CD4-positive, alpha-beta T cell (primary cell): Measurements from ENCODE around the gene KCNJ15. TPM values are rescaled to one million over a fixed set of nuclear protein-coding genes. Genes with fewer than 3 reads are reported as not detected.

Source experiments
- ATAC-seq: fragments of 200-7000 bp; cut with Tn5 transposase; one replicate; pipeline ENCODE4 v1.10.0; 2022; ENCODE audit warnings: mild to moderate bottlenecking; ENCODE audit not compliant: poor library complexity
- CTCF ChIA-PET: fragments of 350-600 bp; sonication (Branson Sonifier 250); formaldehyde crosslinking; loops from one replicate; lab custom pipeline; 2021; ENCODE audit warnings: antibody characterized with exemption, inconsistent platforms; lab: Charles Lee
- POLR2A ChIA-PET: fragments of 350-600 bp; sonication (Branson Sonifier 250); formaldehyde crosslinking; loops from one replicate; lab custom pipeline; 2021; ENCODE audit warnings: antibody characterized with exemption, inconsistent platforms; lab: Charles Lee
- DNase-seq, 14 experiments: peaks; one replicate each; pipeline ENCODE4 v3.0.0-alpha.2; 2013 to 2020; ENCODE audit warnings: mixed read lengths in 2 of 14
- H3K27ac ChIP-seq, 2 donors: one replicate each; pipeline versions ENCODE4 v1.5.1 to v1.7.0; 2013; ENCODE audit warnings: low read length in 2 of 2, low read depth in 1 of 2, mild to moderate bottlenecking in 1 of 2
- H3K27me3 ChIP-seq, 2 experiments: 1 replicate in 1 of 2; 2 replicates in 1 of 2; pipeline versions ENCODE4 v1.6.1 to v1.7.0; 2013; ENCODE audit warnings: low read length in 2 of 2, control low read depth in 1 of 2, mild to moderate bottlenecking in 1 of 2, moderate library complexity in 1 of 2; ENCODE audit not compliant: insufficient read depth in 2 of 2, control insufficient read depth in 1 of 2
- H3K36me3 ChIP-seq: one replicate; pipeline ENCODE4 v1.6.1; 2013; ENCODE audit warnings: low read length, control low read depth; ENCODE audit not compliant: insufficient read depth
- H3K4me1 ChIP-seq: one replicate; pipeline ENCODE4 v1.6.1; 2013; ENCODE audit warnings: low read length, control low read depth; ENCODE audit not compliant: insufficient read depth
- H3K4me3 ChIP-seq: one replicate; pipeline ENCODE4 v1.5.1; 2013; ENCODE audit warnings: mild to moderate bottlenecking, low read length, moderate library complexity
- H3K9me3 ChIP-seq, 2 experiments: 1 replicate in 1 of 2; 2 replicates in 1 of 2; pipeline versions ENCODE4 v1.6.1 to v1.7.0; 2013; ENCODE audit warnings: low read length in 2 of 2, mild to moderate bottlenecking in 2 of 2, control low read depth in 1 of 2, moderate library complexity in 1 of 2; ENCODE audit not compliant: control insufficient read depth in 1 of 2, insufficient read depth in 1 of 2
- H3K27ac Mint-ChIP-seq: one replicate; pipeline ENCODE4 v1.8.0; 2020; ENCODE audit warnings: mixed read lengths
- H3K27me3 Mint-ChIP-seq: one replicate; pipeline ENCODE4 v1.8.0; 2021; ENCODE audit warnings: mixed read lengths
- H3K36me3 Mint-ChIP-seq: one replicate; pipeline ENCODE4 v1.8.0; 2021; ENCODE audit warnings: low read depth, mixed read lengths
- H3K4me1 Mint-ChIP-seq: one replicate; pipeline ENCODE4 v1.8.0; 2021; ENCODE audit warnings: low read depth, mixed read lengths
- H3K4me3 Mint-ChIP-seq: one replicate; pipeline ENCODE4 v1.8.0; 2020; ENCODE audit warnings: mild to moderate bottlenecking, mixed read lengths
- H3K9me3 Mint-ChIP-seq: one replicate; pipeline ENCODE4 v1.8.0; 2020; ENCODE audit warnings: mixed read lengths
- intact Hi-C, 2 experiments: fragments of 100-400 bp; cut with DNase I in 1 of 2; cut with micrococcal nuclease in 1 of 2; formaldehyde crosslinking; loops; one replicate each; pipeline versions ENCODE4 v1.15.1 to v1.9.0; 2023 to 2025; cut with DNase I, micrococcal nuclease
- total RNA-seq, 174 experiments: library from RNA in 2 of 174; stranded (reverse) in 2 of 174; gene quantifications; one replicate each; pipeline ENCODE4 v1.2.3 and lab custom pipeline; 2021 to 2026
- TF ChIP-seq, protein P1 (sequence below): fragments of 200-600 bp; IDR thresholded peaks from one replicate; pipeline ENCODE4 v1.8.0; 2022; ENCODE audit warnings: antibody characterized with exemption, mild to moderate bottlenecking

The KCNJ15 gene
- total RNA-seq, 2 experiments from 2014 or later: 0.19 TPM; not detected in 1

DNA sequence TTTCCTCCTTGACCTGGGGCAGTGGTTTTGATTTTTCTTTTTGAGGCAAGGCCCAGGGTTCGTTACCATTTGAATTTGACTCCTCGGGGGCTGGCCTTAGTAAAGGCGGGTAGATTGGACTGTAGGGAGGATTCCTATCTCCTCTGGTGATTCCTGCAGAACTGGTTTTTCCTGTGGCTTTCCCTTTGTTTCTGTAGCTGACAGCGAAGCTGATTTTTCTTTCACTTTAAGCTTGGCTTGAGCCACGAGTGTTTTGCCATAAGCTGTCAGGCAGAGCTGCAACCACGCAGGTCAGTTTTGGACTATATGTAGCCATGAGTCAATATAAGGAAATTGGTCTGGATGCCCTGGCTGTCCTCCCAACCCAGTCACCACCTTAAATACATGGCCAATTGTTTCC lies 28.7 kb upstream of the KCNJ15 start:
- Histone ChIP-seq H3K27ac (no peak overlapping the region), H3K27me3 (no peaks in the 10 kb centered on the region), H3K9me3 (peaks cover 25 to 64% of the 10 kb centered on the region in 2 experiments), H3K4me1 (no peaks in the 10 kb centered on the region), H3K36me3 (no peaks in the 10 kb centered on the region), H3K4me3 (no peak overlapping the region)
- no peak for DNase-seq
- ATAC-seq: no peak
- POLR2A ChIA-PET: no interaction called here
- H3K36me3 Mint-ChIP-seq: peaks cover 6% of the 10 kb centered on the region
- no peaks in the 10 kb centered on the region for H3K27me3 Mint-ChIP-seq
- H3K27ac Mint-ChIP-seq: no peak overlapping the region
- peaks cover 18% of the 10 kb centered on the region for H3K9me3 Mint-ChIP-seq
- intact Hi-C loops: no loop called here
- CTCF ChIA-PET: no interaction called here
- TF ChIP-seq, protein P1, sequence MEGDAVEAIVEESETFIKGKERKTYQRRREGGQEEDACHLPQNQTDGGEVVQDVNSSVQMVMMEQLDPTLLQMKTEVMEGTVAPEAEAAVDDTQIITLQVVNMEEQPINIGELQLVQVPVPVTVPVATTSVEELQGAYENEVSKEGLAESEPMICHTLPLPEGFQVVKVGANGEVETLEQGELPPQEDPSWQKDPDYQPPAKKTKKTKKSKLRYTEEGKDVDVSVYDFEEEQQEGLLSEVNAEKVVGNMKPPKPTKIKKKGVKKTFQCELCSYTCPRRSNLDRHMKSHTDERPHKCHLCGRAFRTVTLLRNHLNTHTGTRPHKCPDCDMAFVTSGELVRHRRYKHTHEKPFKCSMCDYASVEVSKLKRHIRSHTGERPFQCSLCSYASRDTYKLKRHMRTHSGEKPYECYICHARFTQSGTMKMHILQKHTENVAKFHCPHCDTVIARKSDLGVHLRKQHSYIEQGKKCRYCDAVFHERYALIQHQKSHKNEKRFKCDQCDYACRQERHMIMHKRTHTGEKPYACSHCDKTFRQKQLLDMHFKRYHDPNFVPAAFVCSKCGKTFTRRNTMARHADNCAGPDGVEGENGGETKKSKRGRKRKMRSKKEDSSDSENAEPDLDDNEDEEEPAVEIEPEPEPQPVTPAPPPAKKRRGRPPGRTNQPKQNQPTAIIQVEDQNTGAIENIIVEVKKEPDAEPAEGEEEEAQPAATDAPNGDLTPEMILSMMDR: no peak
- H3K4me3 Mint-ChIP-seq: no peak overlapping the region
- H3K4me1 Mint-ChIP-seq: no peaks in the 10 kb centered on the region

DNA sequence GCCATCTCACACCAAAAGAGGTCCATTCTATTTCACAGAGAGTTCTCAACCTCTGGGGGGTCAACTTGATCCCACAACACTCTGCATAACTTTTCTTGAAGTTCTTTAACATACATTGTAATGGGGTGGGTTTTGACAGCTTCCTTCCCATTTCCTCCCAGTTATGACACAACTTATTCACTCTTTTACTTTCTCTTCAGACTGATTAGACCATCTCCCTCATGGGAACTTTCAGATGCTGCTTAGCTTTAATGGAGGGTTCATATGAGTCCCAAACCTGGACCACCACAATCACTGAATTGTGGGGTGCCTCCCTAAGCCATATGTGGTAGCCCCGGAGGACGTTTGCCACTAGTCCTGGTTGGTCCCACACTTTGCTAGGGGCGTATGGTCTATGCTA lies 28.3 kb upstream of the KCNJ15 start:
- Histone ChIP-seq H3K27ac (no peak overlapping the region), H3K4me1 (no peaks in the 10 kb centered on the region), H3K4me3 (no peak overlapping the region), H3K36me3 (no peaks in the 10 kb centered on the region), H3K27me3 (no peaks in the 10 kb centered on the region), H3K9me3 (peaks cover 25 to 60% of the 10 kb centered on the region in 2 experiments)
- H3K4me1 Mint-ChIP-seq: no peaks in the 10 kb centered on the region
- H3K9me3 Mint-ChIP-seq: peaks cover 18% of the 10 kb centered on the region
- H3K4me3 Mint-ChIP-seq: no peak overlapping the region
- no peaks in the 10 kb centered on the region for H3K27me3 Mint-ChIP-seq
- H3K27ac Mint-ChIP-seq: no peak overlapping the region
- intact Hi-C loops: no loop called here
- DNase-seq (no peak), ATAC-seq (no peak)
- CTCF ChIA-PET: no interaction called here
- POLR2A ChIA-PET: no interaction called here
- TF ChIP-seq, protein P1: no peak
- peaks cover 6% of the 10 kb centered on the region for H3K36me3 Mint-ChIP-seq

DNA sequence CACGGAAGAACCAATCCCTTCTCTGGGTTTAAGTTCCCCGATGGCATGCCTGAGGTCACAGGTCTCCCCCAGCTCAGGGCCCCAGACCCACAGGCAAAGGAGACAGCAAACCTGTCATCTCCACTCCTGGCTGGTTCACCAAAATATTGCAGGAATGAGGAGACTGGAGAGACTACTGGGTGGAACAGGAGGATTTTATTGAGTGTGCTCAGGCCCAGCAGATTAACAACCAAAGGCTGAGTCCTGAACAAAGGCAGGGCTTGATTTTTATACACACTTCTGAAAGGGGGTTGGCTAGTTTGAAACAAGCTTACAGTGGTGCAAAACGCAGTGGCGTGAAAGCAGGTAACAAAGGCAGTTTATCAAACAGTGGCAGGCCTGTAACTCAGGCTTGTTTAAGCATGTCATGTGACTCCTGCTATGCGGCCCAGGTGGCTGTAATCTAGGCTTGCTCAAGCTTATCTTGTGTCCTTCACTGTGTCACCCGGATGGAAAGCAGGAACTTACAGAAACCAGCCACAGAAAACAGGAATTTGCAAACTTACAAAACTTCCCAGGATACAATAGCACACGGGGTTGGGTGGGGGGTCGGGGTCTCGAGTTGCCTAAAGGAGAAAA lies 27.4 kb upstream of the KCNJ15 start:
- no peaks in the 10 kb centered on the region for H3K36me3 ChIP-seq
- H3K4me3 ChIP-seq: no peak overlapping the region
- Mint-ChIP-seq H3K4me3 (no peak overlapping the region), H3K4me1 (no peaks in the 10 kb centered on the region), H3K27ac (no peak overlapping the region), H3K36me3 (no peaks in the 10 kb centered on the region), H3K9me3 (peaks cover 18% of the 10 kb centered on the region), H3K27me3 (no peaks in the 10 kb centered on the region)
- peaks cover 25 to 51% of the 10 kb centered on the region in 2 experiments for H3K9me3 ChIP-seq
- no peak for DNase-seq
- ATAC-seq: no peak
- ChIA-PET CTCF (no interaction called here), POLR2A (no interaction called here)
- H3K4me1 ChIP-seq: no peaks in the 10 kb centered on the region
- H3K27ac ChIP-seq: no peak overlapping the region
- H3K27me3 ChIP-seq: no peaks in the 10 kb centered on the region
- TF ChIP-seq, protein P1: no peak
- intact Hi-C loops: no loop called here
